Uterus (tissue), 4 donors: Measurements from ENCODE around the gene TMEM30B. TPM values are rescaled to one million over a fixed set of nuclear protein-coding genes. Genes with fewer than 3 reads are reported as not detected.

Source experiments
- DNase-seq, 2 donors: peaks; one replicate each; pipeline ENCODE4 v3.0.0-alpha.2; 2019 to 2020
- H3K27ac ChIP-seq, 2 donors: fragments of 200-600 bp; sonication (generic); 1 replicate in 1 of 2; 2 replicates in 1 of 2; pipeline ENCODE4 v1.5.1; 2016 to 2018
- H3K27me3 ChIP-seq, 2 donors: fragments of 200-600 bp; sonication (generic); one replicate each; pipeline ENCODE4 v1.5.1; 2018 to 2019; ENCODE audit warnings: control low read depth in 1 of 2
- H3K36me3 ChIP-seq, 2 donors: fragments of 200-600 bp; sonication (generic); one replicate each; pipeline ENCODE4 v1.5.1; 2019; ENCODE audit warnings: control low read depth in 1 of 2
- H3K4me1 ChIP-seq, 2 donors: fragments of 200-600 bp; sonication (generic); one replicate each; pipeline ENCODE4 v1.5.1; 2018 to 2019; ENCODE audit warnings: control low read depth in 1 of 2
- H3K4me3 ChIP-seq, 2 donors: fragments of 200-600 bp; sonication (generic); 1 replicate in 1 of 2; 2 replicates in 1 of 2; pipeline ENCODE4 v1.5.1; 2018 to 2019; ENCODE audit warnings: mild to moderate bottlenecking in 1 of 2
- H3K9me3 ChIP-seq, 2 donors: fragments of 200-600 bp; sonication (generic); one replicate each; pipeline ENCODE4 v1.5.1; 2019; ENCODE audit warnings: control low read depth in 1 of 2
- POLR2A ChIP-seq, 2 donors: fragments of 450-650 bp; IDR thresholded peaks; one replicate each; pipeline ENCODE4 v1.6.1; 2016; ENCODE audit warnings: antibody characterized with exemption in 2 of 2, mild to moderate bottlenecking in 1 of 2, moderate library complexity in 1 of 2
- intact Hi-C: fragments of 100-400 bp; cut with DNase I; formaldehyde crosslinking; loops from one replicate; pipeline ENCODE4 v1.15.1; 2023; ENCODE audit warnings: low total_unique reads
- total RNA-seq, 4 donors: library from RNA; depleted of rRNA in 3 of 4; stranded (reverse); fragments of >200 nt in 3 of 4; gene quantifications; one replicate each; pipeline versions ENCODE4 v1.1.0 to v1.2.4, GENCODE V29; 2014 to 2023
- TF ChIP-seq, protein P1 (sequence below), 4 experiments: fragments of 200-600 bp in 2 of 4; fragments of 450-650 bp in 2 of 4; sonication (generic) in 2 of 4; IDR thresholded peaks; one replicate each; pipeline ENCODE4 v1.5.1; 2016 to 2019; ENCODE audit warnings: antibody characterized with exemption in 4 of 4, mild to moderate bottlenecking in 2 of 4, moderate library complexity in 1 of 4
- donor health status: DM: yes; HTN: yes; CAD: no.

TMEM30B gene
- total RNA-seq, 4 donors from 2014 or later: 1.8 to 6.4 (median 3.3) TPM

DNA sequence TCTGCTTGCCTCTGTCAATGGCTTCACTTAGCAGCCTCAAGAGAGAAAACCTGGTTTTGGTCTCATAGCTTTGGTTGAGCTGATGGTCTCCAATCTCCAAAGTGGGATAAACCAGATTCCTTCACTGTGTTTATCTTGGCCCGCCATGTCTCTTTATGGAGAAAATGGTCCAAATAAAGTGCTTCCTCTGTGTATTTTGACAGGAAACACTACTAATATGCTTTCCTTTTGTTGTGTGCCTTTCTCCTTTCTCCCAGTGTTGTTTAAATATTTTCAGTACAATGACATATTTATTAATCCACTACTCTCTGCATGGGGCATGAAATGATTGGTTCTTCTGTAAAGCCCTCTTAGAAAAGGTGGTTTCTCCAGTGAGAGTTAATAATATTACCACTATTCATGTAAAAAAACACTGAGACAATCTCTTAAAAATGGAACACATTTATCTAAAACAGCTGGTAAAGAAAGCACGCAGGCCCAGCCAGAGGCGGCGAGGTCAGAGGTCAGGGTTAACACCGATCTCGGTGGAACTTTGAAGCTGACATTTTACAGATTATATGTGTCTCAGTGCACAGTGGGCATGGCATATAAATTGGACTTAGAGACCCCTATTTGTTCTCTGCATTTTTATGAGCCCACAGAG lies 24.2 kb downstream of the TMEM30B start:
- Histone ChIP-seq H3K4me1 (no peaks in the 10 kb centered on the region), H3K27me3 (no peaks in the 10 kb centered on the region), H3K36me3 (no peaks in the 10 kb centered on the region), H3K4me3 (no peak overlapping the region), H3K9me3 (no peaks in the 10 kb centered on the region), H3K27ac (no peak overlapping the region)
- no peak for DNase-seq
- TF ChIP-seq, protein P1, sequence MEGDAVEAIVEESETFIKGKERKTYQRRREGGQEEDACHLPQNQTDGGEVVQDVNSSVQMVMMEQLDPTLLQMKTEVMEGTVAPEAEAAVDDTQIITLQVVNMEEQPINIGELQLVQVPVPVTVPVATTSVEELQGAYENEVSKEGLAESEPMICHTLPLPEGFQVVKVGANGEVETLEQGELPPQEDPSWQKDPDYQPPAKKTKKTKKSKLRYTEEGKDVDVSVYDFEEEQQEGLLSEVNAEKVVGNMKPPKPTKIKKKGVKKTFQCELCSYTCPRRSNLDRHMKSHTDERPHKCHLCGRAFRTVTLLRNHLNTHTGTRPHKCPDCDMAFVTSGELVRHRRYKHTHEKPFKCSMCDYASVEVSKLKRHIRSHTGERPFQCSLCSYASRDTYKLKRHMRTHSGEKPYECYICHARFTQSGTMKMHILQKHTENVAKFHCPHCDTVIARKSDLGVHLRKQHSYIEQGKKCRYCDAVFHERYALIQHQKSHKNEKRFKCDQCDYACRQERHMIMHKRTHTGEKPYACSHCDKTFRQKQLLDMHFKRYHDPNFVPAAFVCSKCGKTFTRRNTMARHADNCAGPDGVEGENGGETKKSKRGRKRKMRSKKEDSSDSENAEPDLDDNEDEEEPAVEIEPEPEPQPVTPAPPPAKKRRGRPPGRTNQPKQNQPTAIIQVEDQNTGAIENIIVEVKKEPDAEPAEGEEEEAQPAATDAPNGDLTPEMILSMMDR (IDR thresholded peaks at IDR 0.05): no peak
- TF ChIP-seq POLR2A (IDR thresholded peaks at IDR 0.05): no peak
- intact Hi-C loops: no loop called here

DNA sequence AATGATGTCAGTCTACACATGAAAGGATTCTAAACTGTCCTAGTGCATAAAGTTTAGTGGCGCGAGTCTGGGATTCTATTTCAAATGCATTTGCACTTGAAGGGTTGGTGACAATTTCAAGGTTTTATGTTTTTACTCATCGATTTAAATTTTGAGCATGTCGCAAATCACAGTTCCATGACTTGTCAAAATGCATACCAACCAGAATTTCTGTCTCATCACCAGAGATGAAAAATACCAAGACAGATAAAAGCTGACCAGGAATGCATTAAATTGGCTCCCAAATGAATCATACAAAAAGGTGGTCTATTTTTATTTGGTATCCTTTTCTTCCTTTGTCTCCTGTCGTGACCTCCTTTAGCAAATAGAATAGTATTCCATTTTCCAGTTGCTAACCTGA lies 25.2 kb downstream of the TMEM30B start:
- no peak overlapping the region for H3K4me3 ChIP-seq
- H3K9me3 ChIP-seq: no peaks in the 10 kb centered on the region
- no peaks in the 10 kb centered on the region for H3K36me3 ChIP-seq
- H3K27me3 ChIP-seq: no peaks in the 10 kb centered on the region
- no peak for DNase-seq
- no peak for TF ChIP-seq POLR2A (IDR thresholded peaks at IDR 0.05)
- TF ChIP-seq, protein P1 (IDR thresholded peaks at IDR 0.05): no peak
- intact Hi-C loops: no loop called here
- H3K4me1 ChIP-seq: no peaks in the 10 kb centered on the region
- H3K27ac ChIP-seq: no peak overlapping the region

DNA sequence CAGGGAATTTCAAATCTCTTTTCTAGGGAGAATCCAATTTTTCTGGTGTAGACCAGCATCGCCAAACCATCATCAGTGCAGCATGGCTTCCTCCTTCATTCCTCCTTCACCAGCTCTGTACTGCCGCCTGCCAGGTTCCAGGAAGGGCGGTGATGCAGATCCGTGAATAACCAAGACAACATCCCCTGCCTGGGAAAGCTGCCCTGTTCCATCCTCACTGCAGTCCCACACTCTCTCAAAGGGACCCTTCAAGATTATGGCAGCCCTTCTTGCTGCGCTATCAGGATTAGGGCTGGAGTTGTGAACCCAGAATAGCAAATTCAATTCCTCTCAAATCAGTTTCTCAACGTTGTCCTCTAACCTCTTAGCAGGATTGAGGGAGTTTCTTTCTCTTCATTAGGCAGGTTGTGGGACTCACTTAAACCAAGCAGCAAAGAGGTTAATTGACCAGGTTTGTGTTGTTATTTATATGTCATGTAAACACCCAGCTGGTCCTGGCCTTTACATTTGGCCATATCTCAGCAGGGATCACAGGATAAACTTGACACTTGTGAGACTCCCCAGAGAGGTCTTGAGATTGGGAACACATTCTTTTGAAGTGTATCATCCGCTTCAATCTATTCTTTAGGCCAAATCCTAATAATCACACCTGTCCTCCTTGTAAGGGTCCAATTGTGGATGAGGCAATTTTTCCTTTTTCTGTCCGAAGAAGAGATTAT lies 26.2 kb downstream of the TMEM30B start:
- Histone ChIP-seq H3K27me3 (no peaks in the 10 kb centered on the region), H3K4me3 (no peak overlapping the region), H3K9me3 (no peaks in the 10 kb centered on the region), H3K27ac (no peak overlapping the region), H3K36me3 (no peaks in the 10 kb centered on the region), H3K4me1 (no peaks in the 10 kb centered on the region)
- no peak for DNase-seq
- TF ChIP-seq, protein P1 (IDR thresholded peaks at IDR 0.05): no peak
- no peak for TF ChIP-seq POLR2A (IDR thresholded peaks at IDR 0.05)
- intact Hi-C loops: no loop called here

DNA sequence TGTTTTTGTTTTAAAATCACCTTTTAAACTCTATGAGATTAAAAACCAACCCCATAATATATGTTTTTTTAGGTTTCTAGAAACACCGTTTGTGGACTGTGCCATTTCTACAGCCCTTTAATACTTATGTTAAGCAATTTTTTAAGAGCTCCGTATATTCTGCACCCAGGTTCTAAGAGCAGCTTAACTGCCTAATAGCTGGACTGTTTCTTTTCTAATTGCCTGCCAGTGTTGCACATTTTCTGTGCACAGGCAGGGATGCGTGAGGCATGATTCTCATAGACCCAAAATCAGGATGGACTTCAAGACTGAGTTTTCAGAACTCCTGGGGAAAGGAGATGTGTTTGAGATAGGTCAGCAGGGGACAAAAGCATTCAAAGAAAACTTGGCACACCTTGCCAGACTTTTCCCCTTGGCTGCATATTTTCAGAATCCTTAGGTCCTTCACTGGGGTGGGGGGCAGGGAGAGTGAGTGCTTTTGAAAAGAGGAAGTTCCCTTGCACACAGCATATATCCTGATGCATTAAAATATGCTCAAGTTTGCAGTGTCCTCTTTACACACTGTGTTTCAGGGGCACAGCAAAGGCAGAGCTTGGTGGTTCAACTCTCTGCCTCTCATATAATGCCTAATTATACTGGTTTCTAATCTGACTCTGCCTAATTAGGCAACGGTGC lies 27.9 kb downstream of the TMEM30B start:
- Histone ChIP-seq H3K27me3 (no peaks in the 10 kb centered on the region), H3K4me3 (no peak overlapping the region), H3K4me1 (no peaks in the 10 kb centered on the region), H3K27ac (no peak overlapping the region), H3K9me3 (no peaks in the 10 kb centered on the region), H3K36me3 (no peaks in the 10 kb centered on the region)
- TF ChIP-seq, protein P1 (IDR thresholded peaks at IDR 0.05): no peak
- TF ChIP-seq POLR2A (IDR thresholded peaks at IDR 0.05): no peak
- intact Hi-C loops: no loop called here
- no peak for DNase-seq
